HG03135 (cell line): ENCODE data around the gene CDPF1.
"Not testable (repeated sequence)": the region's sequence is repeated elsewhere in the genome, so short reads cannot be mapped to it uniquely, and the experiment has no call there.

Experiments
- ATAC-seq: cut with Tn5 transposase; IDR thresholded peaks from one replicate; pipeline ENCODE4 v1.9.1; 2021; ENCODE audit warnings: mild to moderate bottlenecking, moderate library complexity; ENCODE audit not compliant: unreplicated experiment

The CDPF1 gene

GRCh38 chr22:46226577-46226976 lies 23.5 kb downstream of the CDPF1 start:
- no peak for ATAC-seq

- no peak for ATAC-seq
Measured at GRCh38 chr22:46225631-46226030, 24.5 kb downstream of the CDPF1 start.

- ATAC-seq, result no peak
Measured at GRCh38 chr22:46224898-46225290, 25.2 kb downstream of the CDPF1 start.

- no peak for ATAC-seq
Measured at GRCh38 chr22:46224044-46224897, 25.8 kb downstream of the CDPF1 start.

- no peak for ATAC-seq
Measured at GRCh38 chr22:46220921-46221320, 29.2 kb downstream of the CDPF1 start.

GRCh38 chr22:46219636-46220035 lies 30.5 kb downstream of the CDPF1 start:
- ATAC-seq, result no peak

GRCh38 chr22:46214616-46215015 lies 35.5 kb downstream of the CDPF1 start:
- no peak for ATAC-seq

- no peak for ATAC-seq
Measured at GRCh38 chr22:46214149-46214548, 35.9 kb downstream of the CDPF1 start.

GRCh38 chr22:46213052-46213451 lies 37.0 kb downstream of the CDPF1 start:
- ATAC-seq, result no peak

- no peak for ATAC-seq
Measured at GRCh38 chr22:46212195-46212594, 37.9 kb downstream of the CDPF1 start.

- no peak for ATAC-seq
Measured at GRCh38 chr22:46209262-46209661, 40.8 kb downstream of the CDPF1 start.

- ATAC-seq, result no peak
Measured at GRCh38 chr22:46203601-46203980, 46.5 kb downstream of the CDPF1 start.

GRCh38 chr22:46202897-46203600 lies 47.0 kb downstream of the CDPF1 start:
- ATAC-seq, result no peak

- ATAC-seq, result no peak
Measured at GRCh38 chr22:46201059-46201757, 48.9 kb downstream of the CDPF1 start.

GRCh38 chr22:46198806-46199205 lies 51.3 kb downstream of the CDPF1 start:
- ATAC-seq, result not testable (repeated sequence)

GRCh38 chr22:46198274-46198673 lies 51.8 kb downstream of the CDPF1 start:
- no peak for ATAC-seq

GRCh38 chr22:46196278-46196677 lies 53.8 kb downstream of the CDPF1 start:
- no peak for ATAC-seq

- no peak for ATAC-seq
Measured at GRCh38 chr22:46195487-46196165, 54.5 kb downstream of the CDPF1 start.
